NCI-H2081 (cell line): ENCODE measurements around the gene SLAMF6.

Experiments used
- DNase-seq, 2 experiments: peaks; one replicate each; lab custom pipeline; 2025; lab: John Stamatoyannopoulos, UW

Gene SLAMF6

DNA sequence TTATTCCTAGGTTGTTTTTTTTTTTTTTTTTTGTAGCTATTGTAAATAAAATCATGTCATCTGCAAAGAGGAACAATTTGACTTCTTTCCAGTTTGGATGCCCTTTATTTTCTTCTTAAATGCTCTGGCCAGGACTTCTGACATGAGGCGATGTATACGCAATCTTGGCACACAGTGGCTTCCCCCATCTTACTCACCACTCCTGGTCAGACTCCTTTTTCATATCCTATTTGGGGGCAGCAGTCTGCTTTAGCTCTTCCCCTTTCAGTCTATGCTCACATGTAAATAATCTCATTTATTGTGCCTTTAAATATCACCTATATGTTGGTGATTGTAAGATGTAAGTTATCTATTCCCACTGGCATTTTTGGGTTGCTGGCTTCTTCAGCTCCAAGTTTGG, 56.1 kb downstream of the SLAMF6 start:
- no peak for DNase-seq

DNA sequence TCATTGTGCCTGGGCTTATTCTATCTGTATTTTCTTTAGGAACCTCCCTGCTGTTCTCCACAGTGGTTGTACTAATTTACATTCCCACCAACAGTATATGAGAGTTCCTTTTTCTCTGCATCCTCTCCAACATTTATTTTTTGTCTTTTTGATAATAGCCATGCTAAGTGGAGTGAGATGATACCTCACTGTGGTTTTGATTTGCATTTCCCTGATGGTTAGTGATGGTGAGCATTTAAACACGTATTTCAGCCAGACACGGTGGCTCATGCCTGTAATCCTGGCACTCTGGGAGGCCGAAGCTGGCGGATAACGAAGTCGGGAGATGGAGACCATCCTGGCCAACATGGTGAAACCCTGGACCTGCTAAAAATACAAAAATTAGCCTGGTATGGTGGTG, 57.9 kb downstream of the SLAMF6 start:
- no peak for DNase-seq

DNA sequence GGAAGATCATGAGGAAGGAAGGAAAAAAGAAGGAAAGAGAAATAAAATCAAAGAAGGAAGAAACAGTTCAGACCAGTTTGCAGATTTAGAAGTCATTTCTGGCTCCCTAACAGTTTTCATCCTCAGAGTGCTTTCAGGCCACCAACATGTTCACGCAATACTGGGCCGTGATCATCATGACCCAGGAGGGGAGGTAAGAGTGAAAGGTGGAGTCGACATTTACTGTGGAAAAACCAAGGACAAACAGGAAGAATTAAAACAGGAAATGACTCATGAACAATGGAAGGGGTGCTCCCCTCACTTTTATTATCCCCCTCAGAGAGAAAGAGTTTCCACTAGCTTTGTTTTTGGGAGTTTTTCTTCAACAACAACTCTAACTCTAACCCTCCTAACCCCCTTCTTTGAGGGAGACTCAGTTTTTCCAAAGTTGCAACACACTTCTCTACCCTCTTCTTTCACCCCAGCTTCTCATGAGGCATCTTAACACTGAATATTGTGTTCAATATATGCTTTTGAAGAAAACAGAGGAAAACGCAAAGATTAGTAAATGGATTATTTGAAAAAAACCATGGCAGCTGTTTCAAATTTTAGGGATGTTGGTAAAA, 62.3 kb downstream of the SLAMF6 start:
- no peak for DNase-seq

DNA sequence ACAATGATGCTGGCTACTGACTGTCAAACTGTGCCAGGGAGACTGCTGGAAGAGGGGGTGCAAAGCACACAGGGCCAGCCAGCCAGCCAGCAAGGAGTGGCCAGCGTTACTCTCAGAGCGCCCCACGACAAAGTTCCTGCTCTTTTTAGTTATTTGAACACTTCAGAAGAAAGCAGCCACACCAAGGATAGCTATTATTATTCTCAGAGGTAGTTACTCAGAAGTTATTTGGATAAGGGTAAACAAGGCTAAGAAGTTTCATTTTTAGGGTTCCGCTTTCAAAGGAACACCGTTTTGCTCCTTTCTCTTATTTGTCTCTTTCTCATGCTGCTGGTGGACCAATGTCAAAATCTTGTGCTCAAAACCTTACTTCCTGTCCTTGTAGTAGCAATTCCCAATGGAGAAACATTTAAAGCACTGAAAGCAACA, 62.8 kb downstream of the SLAMF6 start:
- no peak for DNase-seq

DNA sequence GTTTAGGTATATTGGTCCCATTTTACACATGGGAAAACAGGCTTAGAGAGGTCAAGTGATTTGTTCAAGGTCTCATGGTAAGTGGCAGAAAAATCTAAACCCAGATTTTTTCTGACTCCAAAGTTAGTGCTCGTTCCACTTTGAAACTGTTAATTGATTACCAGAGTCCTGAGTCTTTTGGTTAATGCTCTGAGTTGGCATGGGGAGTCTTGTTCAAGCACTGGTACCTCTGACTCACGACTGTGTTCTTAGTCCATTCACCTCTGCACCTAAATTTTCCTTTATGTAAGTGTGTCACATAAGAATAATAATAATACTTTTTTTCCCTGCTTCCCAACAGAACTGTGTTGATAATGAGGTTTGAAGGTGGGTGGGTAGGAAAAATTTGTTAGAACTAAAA, 63.4 kb downstream of the SLAMF6 start:
- no peak for DNase-seq

DNA sequence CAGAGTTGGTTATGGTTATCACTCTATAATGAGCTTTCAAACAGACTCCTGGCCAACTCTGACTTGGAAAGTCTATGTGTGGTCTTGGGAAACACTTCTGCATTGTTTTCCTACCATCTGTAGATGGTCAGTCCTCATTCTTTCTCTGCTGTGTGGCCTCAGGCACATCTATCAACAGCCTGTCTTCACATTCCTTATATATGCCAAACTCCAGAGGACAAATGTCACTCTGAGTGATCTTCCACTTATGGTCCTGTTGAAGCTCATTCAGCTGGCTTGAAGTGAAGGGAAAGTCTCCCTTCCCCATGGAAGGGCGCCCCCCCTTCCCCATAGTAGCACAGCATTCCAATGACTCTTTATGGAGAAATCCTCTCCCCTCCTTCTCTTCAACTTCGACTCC, 64.0 kb downstream of the SLAMF6 start:
- no peak for DNase-seq

DNA sequence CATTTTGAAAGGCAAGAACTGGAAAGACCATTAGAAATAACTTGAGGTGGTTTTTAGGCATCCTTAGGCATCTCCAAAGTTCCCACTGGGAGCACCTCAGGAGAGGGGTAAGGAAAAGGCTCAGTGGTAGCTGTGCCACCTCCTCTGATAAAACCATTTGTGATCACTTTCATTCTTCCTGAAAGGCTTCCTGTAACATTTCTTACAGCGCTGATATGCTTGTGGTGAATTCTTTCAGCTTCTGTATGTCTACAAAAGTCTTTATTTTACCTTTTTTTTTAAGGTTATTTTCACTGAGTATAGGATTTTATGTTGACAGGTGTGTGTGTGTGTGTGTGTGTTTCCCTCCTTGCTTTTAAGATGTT, 67.9 kb downstream of the SLAMF6 start:
- DNase-seq, result no peak

DNA sequence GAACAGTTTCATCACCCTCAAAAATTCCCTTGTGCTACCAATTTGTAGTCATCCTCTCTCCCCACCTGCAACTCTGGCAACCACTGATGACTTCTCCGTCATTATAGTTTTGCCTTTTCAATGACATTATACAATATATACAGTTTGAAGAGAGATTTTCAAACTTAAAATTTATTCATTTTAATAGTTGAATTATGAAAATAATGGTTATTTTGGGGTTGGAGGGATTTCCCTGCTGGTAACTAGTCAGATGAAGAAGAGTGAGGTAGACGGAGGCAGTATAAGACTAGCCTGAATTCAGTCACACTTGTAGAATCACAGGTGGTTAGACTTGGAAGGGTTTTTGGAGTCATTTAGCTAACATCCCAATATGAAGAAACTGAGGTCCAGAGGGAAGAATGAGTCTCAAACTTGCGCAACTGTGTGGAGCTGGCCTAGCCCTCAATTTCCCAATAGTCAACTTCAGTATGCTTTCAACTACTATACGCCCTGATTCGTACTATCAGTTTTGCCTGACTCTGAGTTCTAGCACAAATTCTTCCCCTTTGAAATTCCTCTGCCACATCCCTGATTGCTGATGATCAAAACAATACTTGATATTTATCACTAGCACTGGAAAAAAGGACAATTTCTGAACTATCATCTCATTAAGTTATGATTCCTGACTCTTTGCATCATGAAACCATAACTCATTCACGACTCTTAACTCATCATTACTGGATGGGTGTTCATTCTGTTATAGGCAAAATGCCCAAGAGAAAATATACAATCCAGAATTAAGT, 68.5 kb downstream of the SLAMF6 start:
- no peak for DNase-seq

DNA sequence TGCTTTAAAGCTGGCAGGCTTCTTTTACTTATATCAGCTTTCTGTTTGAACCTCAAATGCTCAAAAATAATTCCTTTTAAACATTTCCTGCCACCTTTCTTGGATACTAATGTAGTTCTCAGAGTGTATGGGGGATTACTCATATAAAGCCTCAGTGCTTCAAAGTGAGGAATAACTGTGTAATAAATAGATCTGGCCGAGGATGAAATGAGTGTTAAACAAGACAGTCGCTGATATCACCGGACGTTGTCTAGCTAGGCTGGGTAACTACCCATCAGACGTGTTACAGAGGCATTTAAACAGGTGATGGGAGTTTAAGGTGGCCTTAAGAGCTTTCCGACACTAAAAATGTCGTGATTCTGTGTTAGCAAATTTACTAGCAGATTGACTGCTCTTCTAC, 69.6 kb downstream of the SLAMF6 start:
- DNase-seq, result no peak

DNA sequence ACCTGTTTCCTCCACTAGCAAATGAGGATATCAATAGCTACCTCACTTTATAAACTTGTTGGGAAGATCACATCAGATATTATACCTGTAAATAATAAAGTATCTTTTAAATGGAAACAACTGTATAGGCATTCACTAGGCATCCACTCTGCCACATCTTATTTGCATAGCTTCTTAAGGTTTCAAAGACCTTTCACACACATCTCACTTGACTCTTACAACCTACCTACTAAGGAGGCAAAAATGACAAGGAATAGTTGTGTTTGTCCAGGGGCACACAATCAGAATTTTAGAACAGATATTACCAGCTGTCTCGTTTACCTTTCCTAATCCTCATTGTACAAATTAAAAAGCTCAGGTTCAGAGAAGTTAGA, 71.2 kb downstream of the SLAMF6 start:
- DNase-seq, result no peak

DNA sequence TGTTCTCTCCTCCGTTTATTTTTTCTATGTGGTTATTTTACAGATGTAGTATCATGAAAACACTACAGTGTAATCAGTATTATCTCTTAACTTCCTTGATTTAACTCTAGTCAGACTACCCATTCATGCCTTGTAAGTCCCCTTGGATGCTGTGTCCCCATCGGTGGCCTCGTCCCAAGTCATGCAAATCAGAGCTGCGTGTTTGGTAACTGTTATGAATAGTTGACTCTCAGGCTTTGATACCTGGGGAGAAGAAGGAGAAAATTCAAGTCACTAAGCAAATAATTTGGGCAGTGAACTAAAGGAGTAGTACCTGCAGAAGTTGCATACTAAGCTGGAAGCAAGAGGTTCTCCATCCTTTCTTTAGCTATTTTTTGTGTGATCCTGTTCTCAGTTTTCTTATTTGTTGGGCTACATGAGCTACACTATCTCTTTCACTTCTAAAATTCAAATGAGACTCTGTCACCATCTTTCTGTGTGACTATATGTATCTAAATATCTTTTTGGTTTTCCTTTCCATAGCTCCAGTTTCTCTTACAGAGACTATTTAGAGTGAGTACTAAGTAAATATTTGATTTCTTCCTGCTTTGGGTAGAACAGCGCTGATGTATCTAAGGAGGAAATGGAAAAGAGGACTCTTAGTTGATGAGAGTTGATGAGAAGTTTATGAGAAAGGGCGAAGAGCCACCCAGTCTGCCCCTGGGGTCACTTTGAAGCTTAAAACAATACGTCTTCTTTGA, 71.8 kb downstream of the SLAMF6 start:
- no peak for DNase-seq

DNA sequence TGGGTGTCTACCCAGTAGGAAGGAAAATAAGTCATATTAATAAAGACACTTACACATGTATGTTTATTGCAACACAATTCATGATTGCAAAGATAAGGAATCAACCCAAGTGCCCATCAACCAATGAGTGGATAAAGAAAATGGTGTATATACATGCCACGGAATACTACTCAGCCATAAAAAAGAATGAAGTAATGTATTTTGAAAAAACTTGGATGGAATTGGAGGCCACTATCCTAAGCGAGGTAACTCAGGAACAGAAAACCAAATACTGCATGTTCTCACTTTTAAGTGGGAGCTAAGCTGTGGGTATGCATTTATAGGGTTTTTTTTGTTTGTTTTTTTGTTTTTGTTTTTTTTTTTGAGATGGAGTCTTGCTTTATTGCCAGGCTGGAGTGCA, 73.6 kb downstream of the SLAMF6 start:
- DNase-seq, result no peak

DNA sequence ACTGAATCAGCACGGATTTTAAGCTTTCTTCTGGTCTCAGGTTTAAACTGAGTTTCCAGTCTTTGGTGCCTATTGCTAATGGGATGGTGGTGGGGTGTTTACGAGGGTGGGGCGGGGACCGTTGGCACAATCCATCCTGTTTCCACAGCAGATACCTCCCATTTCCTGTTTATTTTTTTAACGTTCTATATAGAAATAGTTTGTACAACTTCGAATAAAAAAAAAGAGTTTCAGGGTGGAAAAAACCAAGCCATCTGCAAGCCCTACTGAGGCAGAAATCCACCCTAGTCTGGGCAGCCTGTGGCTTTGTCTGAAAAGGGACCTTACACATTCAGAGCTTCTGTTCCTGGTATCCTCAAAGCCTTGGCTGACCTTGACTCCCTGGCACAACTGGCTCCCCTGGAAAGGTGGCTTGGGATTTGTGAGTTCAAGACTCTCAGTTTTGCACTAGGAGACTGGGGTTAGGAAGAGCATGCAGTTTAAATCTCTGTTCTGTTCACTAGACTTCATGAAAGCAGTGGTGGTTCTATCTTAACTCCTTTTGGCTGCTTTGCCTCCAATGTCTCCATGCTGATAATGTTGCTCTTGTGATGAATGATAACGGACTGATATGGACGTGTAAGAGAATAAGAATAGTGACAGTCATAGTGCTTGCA, 76.0 kb downstream of the SLAMF6 start:
- DNase-seq, result no peak

DNA sequence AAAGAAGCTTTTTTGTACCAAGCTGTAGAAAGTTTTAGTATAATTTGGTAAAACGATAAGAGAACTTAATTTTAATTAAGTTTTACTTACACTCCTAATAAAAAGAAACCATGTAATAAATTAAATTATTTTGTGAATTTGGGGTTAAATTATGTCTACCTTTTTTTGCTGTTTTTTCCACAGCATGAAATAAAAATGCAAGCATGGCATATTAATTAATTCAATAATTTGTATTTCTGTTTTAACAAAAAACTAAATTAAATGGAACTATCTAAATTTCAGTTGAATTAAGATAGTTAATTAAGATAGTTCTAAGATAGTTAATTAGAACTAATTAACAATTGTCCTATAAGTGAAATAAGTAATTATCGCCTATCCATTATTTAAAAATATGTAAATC, 83.3 kb downstream of the SLAMF6 start:
- DNase-seq, result no peak

DNA sequence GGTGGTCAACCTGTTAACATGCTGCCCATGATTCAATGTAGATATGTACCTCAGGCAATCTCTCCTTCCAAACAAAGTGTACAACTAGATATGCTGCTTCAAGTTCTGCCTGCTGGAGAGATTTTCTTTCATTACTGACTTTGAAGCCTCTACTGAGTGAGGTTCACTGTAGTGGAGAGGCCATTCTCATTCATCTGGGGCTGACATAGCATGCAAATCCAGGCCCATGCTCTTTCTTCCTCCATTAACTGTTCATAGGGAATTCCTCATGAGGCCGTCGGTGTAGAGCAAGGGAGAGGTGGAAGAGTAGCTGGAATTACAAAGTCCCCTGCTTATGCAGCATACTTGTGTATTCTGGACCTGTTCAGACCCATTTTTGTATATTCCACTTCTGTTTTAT, 84.1 kb downstream of the SLAMF6 start:
- no peak for DNase-seq

DNA sequence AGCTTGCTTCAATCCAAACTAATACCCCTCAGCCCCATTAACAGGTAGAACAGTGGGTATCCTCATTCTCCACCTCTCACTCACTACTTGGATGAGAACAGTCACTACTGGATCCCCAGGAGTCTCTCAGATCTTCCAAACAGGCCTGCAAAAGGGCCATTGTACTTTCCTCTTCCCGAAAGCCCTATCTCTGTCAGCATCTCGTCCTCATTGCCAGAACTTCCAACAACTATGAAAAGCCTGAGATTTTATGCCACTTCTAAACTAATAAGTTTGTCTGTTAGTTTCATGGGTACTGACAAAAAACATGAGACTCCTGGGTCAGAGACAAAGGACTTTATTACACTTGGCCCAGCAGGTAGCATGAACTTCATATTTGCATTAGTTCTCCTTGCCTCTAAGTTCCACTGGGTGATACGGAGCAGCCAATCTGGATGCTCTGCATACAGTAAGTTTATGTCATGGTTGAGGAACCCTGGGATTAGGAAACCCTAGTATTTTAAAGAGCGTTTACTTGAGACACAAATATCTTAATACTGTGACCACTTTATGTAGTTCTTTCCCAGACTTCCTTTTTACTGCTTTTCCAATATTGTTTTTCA, 84.6 kb downstream of the SLAMF6 start:
- DNase-seq, result no peak

DNA sequence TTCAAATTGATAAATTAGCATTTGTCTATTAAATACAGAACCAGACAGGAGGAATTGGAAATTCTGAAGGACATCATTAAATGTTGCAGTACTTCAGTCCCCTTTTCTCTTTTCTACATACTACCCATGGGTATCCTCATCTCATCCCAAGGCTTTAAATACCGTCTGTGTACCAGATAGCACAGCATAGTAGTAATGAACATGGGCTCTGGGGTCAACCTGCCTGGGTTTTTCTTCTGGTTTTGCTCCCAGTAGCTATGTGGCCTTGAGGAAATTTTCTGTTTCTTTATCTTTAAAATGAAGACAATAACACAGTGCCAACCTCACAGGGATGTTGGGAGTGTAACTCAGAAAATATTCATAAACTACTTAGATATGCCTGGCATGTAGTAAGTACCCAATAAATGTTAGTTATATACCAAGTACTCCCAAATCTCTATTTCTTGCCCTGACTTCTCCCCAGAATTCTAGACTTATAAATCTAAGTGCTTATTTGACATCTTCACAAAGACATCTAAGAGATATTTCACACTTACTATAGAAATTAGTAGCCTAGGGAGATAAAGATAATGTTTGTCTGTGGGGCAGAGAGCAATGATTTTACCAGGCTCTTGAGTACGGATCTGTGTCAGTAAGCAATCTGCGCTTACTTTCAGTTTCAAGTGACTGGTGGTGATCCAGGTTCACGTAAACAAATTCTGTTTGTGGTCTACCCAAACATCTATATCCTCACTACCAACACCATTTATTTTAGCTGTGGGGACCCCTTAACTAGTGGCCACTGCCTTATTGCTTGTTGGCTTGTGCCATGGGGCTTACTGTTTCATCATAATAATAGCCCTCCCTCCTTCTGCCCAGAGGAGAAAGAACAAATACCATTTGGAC, 85.4 kb downstream of the SLAMF6 start:
- no peak for DNase-seq

DNA sequence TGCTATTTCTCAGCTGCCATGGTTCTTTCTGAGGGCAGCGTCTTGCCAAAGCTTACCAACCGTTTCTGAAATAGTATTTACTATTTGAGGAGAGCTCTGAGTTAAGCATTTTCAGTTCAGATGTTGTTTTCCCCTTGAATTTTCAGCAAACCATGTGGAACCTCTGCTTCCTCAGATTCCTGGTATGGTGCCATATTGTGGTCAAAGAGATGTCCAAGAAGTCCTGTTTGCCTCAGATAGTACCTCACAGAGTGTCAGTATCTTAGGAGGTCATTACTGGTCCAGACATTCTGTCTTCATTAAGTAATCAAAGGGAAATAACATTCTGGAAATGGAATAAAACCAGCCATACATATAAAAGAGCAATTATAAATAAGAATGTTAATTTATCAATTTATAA, 86.1 kb downstream of the SLAMF6 start:
- no peak for DNase-seq
